ENCODE results near the gene RAC2.

The RAC2 gene

GRCh38 chr22:37187552-37187890, 56.5 kb downstream of the RAC2 start:
- H3K36me3 ChIP-seq (ENCODE audit: control insufficient read depth in 1 of 2, insufficient read depth in 2 of 2, low read length in 2 of 2), result no peaks in the 10 kb centered on the region
- H3K4me1 ChIP-seq (ENCODE audit: control insufficient read depth in 1 of 2, insufficient read depth in 2 of 2, low read length in 2 of 2), result peaks cover 22 to 24% of the 10 kb centered on the region in 2 donors
- H3K27ac ChIP-seq (ENCODE audit: low read depth, low read length), result peak overlapping the region; percentile 86
- peak overlapping the region; percentile 58 to 61 for H3K4me3 ChIP-seq (ENCODE audit: low read depth in 1 of 2, low read length in 2 of 2)
- peak overlapping the region; percentile 47 to 62 for H3K9ac ChIP-seq (ENCODE audit: low read depth in 1 of 2, low read length in 2 of 2)
- no peaks in the 10 kb centered on the region for H3K27me3 ChIP-seq (ENCODE audit: control insufficient read depth in 1 of 2, insufficient read depth in 2 of 2, low read length in 2 of 2)
- H3K9me3 ChIP-seq (ENCODE audit: control insufficient read depth in 1 of 2, low read length in 2 of 2), result no peaks in the 10 kb centered on the region

GRCh38 chr22:37186997-37187522, 57.0 kb downstream of the RAC2 start:
- Histone ChIP-seq H3K4me1 (ENCODE audit: control insufficient read depth in 1 of 2, insufficient read depth in 2 of 2, low read length in 2 of 2) (peaks cover 22 to 24% of the 10 kb centered on the region in 2 donors), H3K36me3 (ENCODE audit: control insufficient read depth in 1 of 2, insufficient read depth in 2 of 2, low read length in 2 of 2) (no peaks in the 10 kb centered on the region), H3K9me3 (ENCODE audit: control insufficient read depth in 1 of 2, low read length in 2 of 2) (no peaks in the 10 kb centered on the region), H3K9ac (ENCODE audit: low read depth in 1 of 2, low read length in 2 of 2) (peak overlapping the region in 1 of 2 donors; percentile 62), H3K27me3 (ENCODE audit: control insufficient read depth in 1 of 2, insufficient read depth in 2 of 2, low read length in 2 of 2) (no peaks in the 10 kb centered on the region), H3K27ac (ENCODE audit: low read depth, low read length) (peak overlapping the region; percentile 86), H3K4me3 (ENCODE audit: low read depth in 1 of 2, low read length in 2 of 2) (peak overlapping the region; percentile 28 to 61)

- Histone ChIP-seq H3K27ac (ENCODE audit: low read depth, low read length) (peak overlapping the region; percentile 8), H3K9me3 (ENCODE audit: control insufficient read depth in 1 of 2, low read length in 2 of 2) (no peaks in the 10 kb centered on the region), H3K9ac (ENCODE audit: low read depth in 1 of 2, low read length in 2 of 2) (no peak overlapping the region), H3K36me3 (ENCODE audit: control insufficient read depth in 1 of 2, insufficient read depth in 2 of 2, low read length in 2 of 2) (no peaks in the 10 kb centered on the region), H3K4me1 (ENCODE audit: control insufficient read depth in 1 of 2, insufficient read depth in 2 of 2, low read length in 2 of 2) (peaks cover 22 to 24% of the 10 kb centered on the region in 2 donors), H3K4me3 (ENCODE audit: low read depth in 1 of 2, low read length in 2 of 2) (no peak overlapping the region), H3K27me3 (ENCODE audit: control insufficient read depth in 1 of 2, insufficient read depth in 2 of 2, low read length in 2 of 2) (no peaks in the 10 kb centered on the region)
Measured at GRCh38 chr22:37186228-37186996, 57.7 kb downstream of the RAC2 start.

GRCh38 chr22:37185646-37186227, 58.3 kb downstream of the RAC2 start:
- peaks cover 22 to 24% of the 10 kb centered on the region in 2 donors for H3K4me1 ChIP-seq (ENCODE audit: control insufficient read depth in 1 of 2, insufficient read depth in 2 of 2, low read length in 2 of 2)

GRCh38 chr22:37184816-37185541, 59.1 kb downstream of the RAC2 start:
- Histone ChIP-seq H3K27ac (ENCODE audit: low read depth, low read length) (no peak overlapping the region), H3K4me3 (ENCODE audit: low read depth in 1 of 2, low read length in 2 of 2) (no peak overlapping the region), H3K9ac (ENCODE audit: low read depth in 1 of 2, low read length in 2 of 2) (no peak overlapping the region), H3K9me3 (ENCODE audit: control insufficient read depth in 1 of 2, low read length in 2 of 2) (no peaks in the 10 kb centered on the region), H3K36me3 (ENCODE audit: control insufficient read depth in 1 of 2, insufficient read depth in 2 of 2, low read length in 2 of 2) (no peaks in the 10 kb centered on the region), H3K27me3 (ENCODE audit: control insufficient read depth in 1 of 2, insufficient read depth in 2 of 2, low read length in 2 of 2) (no peaks in the 10 kb centered on the region), H3K4me1 (ENCODE audit: control insufficient read depth in 1 of 2, insufficient read depth in 2 of 2, low read length in 2 of 2) (peaks cover 22 to 26% of the 10 kb centered on the region in 2 donors)

More at GRCh38 chr22:37185646-37186227, 58.3 kb downstream of the RAC2 start:
- no peak overlapping the region for H3K27ac ChIP-seq (ENCODE audit: low read depth, low read length)
- no peak overlapping the region for H3K4me3 ChIP-seq (ENCODE audit: low read depth in 1 of 2, low read length in 2 of 2)
- H3K36me3 ChIP-seq (ENCODE audit: control insufficient read depth in 1 of 2, insufficient read depth in 2 of 2, low read length in 2 of 2), result no peaks in the 10 kb centered on the region
- H3K27me3 ChIP-seq (ENCODE audit: control insufficient read depth in 1 of 2, insufficient read depth in 2 of 2, low read length in 2 of 2), result no peaks in the 10 kb centered on the region
- no peak overlapping the region for H3K9ac ChIP-seq (ENCODE audit: low read depth in 1 of 2, low read length in 2 of 2)
- no peaks in the 10 kb centered on the region for H3K9me3 ChIP-seq (ENCODE audit: control insufficient read depth in 1 of 2, low read length in 2 of 2)

DNA sequence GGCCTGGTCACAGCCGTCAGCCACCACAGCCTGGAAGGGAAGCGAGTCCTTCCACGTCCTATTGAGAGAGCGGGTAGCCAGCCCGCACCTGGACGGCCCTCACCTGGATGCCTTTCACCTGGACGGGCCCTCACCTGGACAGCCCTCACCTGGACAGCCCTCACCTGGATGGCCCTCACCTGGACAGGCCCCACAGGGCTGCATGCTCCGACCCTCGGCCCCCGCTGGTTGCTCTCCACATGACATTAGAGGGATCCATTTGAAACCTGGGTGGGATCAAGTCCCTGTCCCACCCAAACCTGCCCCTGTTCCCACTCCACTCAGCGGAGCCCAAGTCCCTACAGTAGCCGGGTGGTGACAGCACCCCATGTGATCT, 59.7 kb downstream of the RAC2 start:
- H3K4me3 ChIP-seq (ENCODE audit: low read depth in 1 of 2, low read length in 2 of 2), result no peak overlapping the region
- H3K9me3 ChIP-seq (ENCODE audit: control insufficient read depth in 1 of 2, low read length in 2 of 2), result no peaks in the 10 kb centered on the region
- H3K9ac ChIP-seq (ENCODE audit: low read depth in 1 of 2, low read length in 2 of 2), result no peak overlapping the region
- H3K36me3 ChIP-seq (ENCODE audit: control insufficient read depth in 1 of 2, insufficient read depth in 2 of 2, low read length in 2 of 2), result no peaks in the 10 kb centered on the region
- no peak overlapping the region for H3K27ac ChIP-seq (ENCODE audit: low read depth, low read length)
- H3K4me1 ChIP-seq (ENCODE audit: control insufficient read depth in 1 of 2, insufficient read depth in 2 of 2, low read length in 2 of 2), result peaks cover 22 to 32% of the 10 kb centered on the region in 2 donors
- H3K27me3 ChIP-seq (ENCODE audit: control insufficient read depth in 1 of 2, insufficient read depth in 2 of 2, low read length in 2 of 2), result no peaks in the 10 kb centered on the region

- Histone ChIP-seq H3K27ac (ENCODE audit: low read depth, low read length) (no peak overlapping the region), H3K36me3 (ENCODE audit: control insufficient read depth in 1 of 2, insufficient read depth in 2 of 2, low read length in 2 of 2) (no peaks in the 10 kb centered on the region), H3K9ac (ENCODE audit: low read depth in 1 of 2, low read length in 2 of 2) (no peak overlapping the region), H3K27me3 (ENCODE audit: control insufficient read depth in 1 of 2, insufficient read depth in 2 of 2, low read length in 2 of 2) (no peaks in the 10 kb centered on the region), H3K9me3 (ENCODE audit: control insufficient read depth in 1 of 2, low read length in 2 of 2) (no peaks in the 10 kb centered on the region), H3K4me3 (ENCODE audit: low read depth in 1 of 2, low read length in 2 of 2) (no peak overlapping the region), H3K4me1 (ENCODE audit: control insufficient read depth in 1 of 2, insufficient read depth in 2 of 2, low read length in 2 of 2) (peaks cover 22 to 31% of the 10 kb centered on the region in 2 donors)
Measured at GRCh38 chr22:37183432-37184379, 60.4 kb downstream of the RAC2 start.

DNA sequence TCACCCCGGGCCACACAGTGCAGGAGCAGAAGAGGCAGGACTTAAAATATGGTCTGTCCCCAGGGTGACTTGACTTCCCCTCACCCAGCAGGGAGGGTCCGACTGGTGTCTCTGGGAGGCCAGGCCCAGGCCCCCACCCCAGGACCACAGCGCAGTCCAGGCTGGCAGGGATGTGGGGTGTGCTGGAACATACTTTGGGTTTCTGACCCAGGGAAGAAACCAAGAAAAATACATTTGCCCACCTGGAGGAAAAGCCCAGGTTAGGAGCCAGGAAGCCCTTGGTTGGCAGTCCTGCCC, 61.2 kb downstream of the RAC2 start:
- Histone ChIP-seq H3K4me1 (ENCODE audit: control insufficient read depth in 1 of 2, insufficient read depth in 2 of 2, low read length in 2 of 2) (peaks cover 22 to 31% of the 10 kb centered on the region in 2 donors), H3K36me3 (ENCODE audit: control insufficient read depth in 1 of 2, insufficient read depth in 2 of 2, low read length in 2 of 2) (no peaks in the 10 kb centered on the region), H3K27ac (ENCODE audit: low read depth, low read length) (no peak overlapping the region)

GRCh38 chr22:37182101-37182948, 61.7 kb downstream of the RAC2 start:
- H3K4me1 ChIP-seq (ENCODE audit: control insufficient read depth in 1 of 2, insufficient read depth in 2 of 2, low read length in 2 of 2), result peaks cover 22 to 28% of the 10 kb centered on the region in 2 donors

More for the DNA sequence above, 61.2 kb downstream of the RAC2 start:
- H3K4me3 ChIP-seq (ENCODE audit: low read depth in 1 of 2, low read length in 2 of 2), result no peak overlapping the region
- H3K27me3 ChIP-seq (ENCODE audit: control insufficient read depth in 1 of 2, insufficient read depth in 2 of 2, low read length in 2 of 2), result no peaks in the 10 kb centered on the region
- H3K9ac ChIP-seq (ENCODE audit: low read depth in 1 of 2, low read length in 2 of 2), result no peak overlapping the region
- H3K9me3 ChIP-seq (ENCODE audit: control insufficient read depth in 1 of 2, low read length in 2 of 2), result no peaks in the 10 kb centered on the region

More at GRCh38 chr22:37182101-37182948, 61.7 kb downstream of the RAC2 start:
- Histone ChIP-seq H3K27me3 (ENCODE audit: control insufficient read depth in 1 of 2, insufficient read depth in 2 of 2, low read length in 2 of 2) (no peaks in the 10 kb centered on the region), H3K36me3 (ENCODE audit: control insufficient read depth in 1 of 2, insufficient read depth in 2 of 2, low read length in 2 of 2) (no peaks in the 10 kb centered on the region), H3K27ac (ENCODE audit: low read depth, low read length) (no peak overlapping the region), H3K9ac (ENCODE audit: low read depth in 1 of 2, low read length in 2 of 2) (no peak overlapping the region), H3K4me3 (ENCODE audit: low read depth in 1 of 2, low read length in 2 of 2) (no peak overlapping the region), H3K9me3 (ENCODE audit: control insufficient read depth in 1 of 2, low read length in 2 of 2) (no peaks in the 10 kb centered on the region)

All from duodenal mucosa (tissue), 2 donors.